NCI-H2107 treated with DMSO at 0.1 percent for 48 hours (cell line): ENCODE results near the gene SLC22A12.

Experiments used
- DNase-seq: peaks from one replicate; lab custom pipeline; 2025; ENCODE audit not compliant: unreplicated experiment; lab: John Stamatoyannopoulos, UW

SLC22A12 gene

GRCh38 chr11:64643256-64643881 lies 52.3 kb downstream of the SLC22A12 start:
- DNase-seq, result no peak

GRCh38 chr11:64643920-64644646 lies 53.1 kb downstream of the SLC22A12 start:
- no peak for DNase-seq

- DNase-seq, result no peak
These were observed 53.7 kb downstream of the SLC22A12 start for GRCh38 chr11:64644647-64645275.

GRCh38 chr11:64647019-64647779 lies 56.2 kb downstream of the SLC22A12 start:
- no peak for DNase-seq

- DNase-seq, result no peak
These were observed 57.5 kb downstream of the SLC22A12 start for GRCh38 chr11:64648551-64648950.

- DNase-seq, result no peak
These were observed 58.3 kb downstream of the SLC22A12 start for GRCh38 chr11:64649291-64649697.

GRCh38 chr11:64650923-64651523 lies 60.0 kb downstream of the SLC22A12 start:
- DNase-seq, result no peak
